Nephron (organoid): ENCODE results near the gene CHD9.

Experiments used
- H3K27ac Mint-ChIP-seq, 3 experiments: 2 replicates each; pipeline ENCODE4 v1.8.0; 2020; ENCODE audit warnings: mixed read lengths in 3 of 3, mild to moderate bottlenecking in 2 of 3, moderate library complexity in 1 of 3
- H3K27me3 Mint-ChIP-seq: 2 replicates; pipeline ENCODE4 v1.8.0; 2021; ENCODE audit warnings: low read depth, mild to moderate bottlenecking, moderate library complexity, mixed read lengths
- H3K36me3 Mint-ChIP-seq: 2 replicates; pipeline ENCODE4 v1.8.0; 2020; ENCODE audit warnings: low read depth, mixed read lengths
- H3K4me1 Mint-ChIP-seq: 2 replicates; pipeline ENCODE4 v1.8.0; 2020; ENCODE audit warnings: mixed read lengths
- H3K4me3 Mint-ChIP-seq, 3 experiments: 2 replicates each; pipeline ENCODE4 v1.8.0; 2020; ENCODE audit warnings: mild to moderate bottlenecking in 3 of 3, mixed read lengths in 3 of 3, moderate library complexity in 2 of 3
- H3K9me3 Mint-ChIP-seq: 2 replicates; pipeline ENCODE4 v1.8.0; 2020; ENCODE audit warnings: mixed read lengths
- TF ChIP-seq, protein P1 (sequence below), 3 experiments: fragments of 200-600 bp; sonication (generic); IDR thresholded peaks; one replicate each; pipeline ENCODE4 v1.5.0; 2021; ENCODE audit warnings: antibody characterized with exemption in 3 of 3; ENCODE audit not compliant: unreplicated experiment in 3 of 3

CHD9 gene

DNA sequence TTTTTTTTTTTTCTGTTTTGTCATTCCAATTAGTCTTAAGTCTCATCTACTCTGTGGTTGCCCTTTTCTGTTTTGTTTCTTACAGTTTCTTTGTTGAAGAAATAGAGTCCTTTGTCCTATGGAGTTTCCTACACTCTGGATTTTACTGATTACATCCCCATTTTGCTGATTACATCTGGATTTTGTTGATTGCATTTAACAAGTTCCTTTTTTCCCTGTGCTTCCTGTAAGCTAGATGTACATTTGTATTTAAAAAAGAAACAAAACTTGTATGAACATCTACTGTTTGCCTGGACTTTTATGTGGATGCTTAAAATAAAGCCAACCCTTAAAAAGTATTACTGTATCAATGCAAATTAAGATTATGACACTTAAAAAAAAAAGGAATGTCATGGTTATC is 147.6 kb downstream of the CHD9 start:
- TF ChIP-seq, protein P1, sequence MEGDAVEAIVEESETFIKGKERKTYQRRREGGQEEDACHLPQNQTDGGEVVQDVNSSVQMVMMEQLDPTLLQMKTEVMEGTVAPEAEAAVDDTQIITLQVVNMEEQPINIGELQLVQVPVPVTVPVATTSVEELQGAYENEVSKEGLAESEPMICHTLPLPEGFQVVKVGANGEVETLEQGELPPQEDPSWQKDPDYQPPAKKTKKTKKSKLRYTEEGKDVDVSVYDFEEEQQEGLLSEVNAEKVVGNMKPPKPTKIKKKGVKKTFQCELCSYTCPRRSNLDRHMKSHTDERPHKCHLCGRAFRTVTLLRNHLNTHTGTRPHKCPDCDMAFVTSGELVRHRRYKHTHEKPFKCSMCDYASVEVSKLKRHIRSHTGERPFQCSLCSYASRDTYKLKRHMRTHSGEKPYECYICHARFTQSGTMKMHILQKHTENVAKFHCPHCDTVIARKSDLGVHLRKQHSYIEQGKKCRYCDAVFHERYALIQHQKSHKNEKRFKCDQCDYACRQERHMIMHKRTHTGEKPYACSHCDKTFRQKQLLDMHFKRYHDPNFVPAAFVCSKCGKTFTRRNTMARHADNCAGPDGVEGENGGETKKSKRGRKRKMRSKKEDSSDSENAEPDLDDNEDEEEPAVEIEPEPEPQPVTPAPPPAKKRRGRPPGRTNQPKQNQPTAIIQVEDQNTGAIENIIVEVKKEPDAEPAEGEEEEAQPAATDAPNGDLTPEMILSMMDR (IDR thresholded peaks at IDR 0.05; ENCODE audit: unreplicated experiment in 3 of 3), result no peak
- no peaks in the 10 kb centered on the region for H3K27me3 Mint-ChIP-seq
- peaks cover 9% of the 10 kb centered on the region for H3K9me3 Mint-ChIP-seq
- no peak overlapping the region for H3K27ac Mint-ChIP-seq
- peaks cover 23% of the 10 kb centered on the region for H3K36me3 Mint-ChIP-seq
- H3K4me1 Mint-ChIP-seq, result peaks cover 17% of the 10 kb centered on the region
- H3K4me3 Mint-ChIP-seq, result no peak overlapping the region

DNA sequence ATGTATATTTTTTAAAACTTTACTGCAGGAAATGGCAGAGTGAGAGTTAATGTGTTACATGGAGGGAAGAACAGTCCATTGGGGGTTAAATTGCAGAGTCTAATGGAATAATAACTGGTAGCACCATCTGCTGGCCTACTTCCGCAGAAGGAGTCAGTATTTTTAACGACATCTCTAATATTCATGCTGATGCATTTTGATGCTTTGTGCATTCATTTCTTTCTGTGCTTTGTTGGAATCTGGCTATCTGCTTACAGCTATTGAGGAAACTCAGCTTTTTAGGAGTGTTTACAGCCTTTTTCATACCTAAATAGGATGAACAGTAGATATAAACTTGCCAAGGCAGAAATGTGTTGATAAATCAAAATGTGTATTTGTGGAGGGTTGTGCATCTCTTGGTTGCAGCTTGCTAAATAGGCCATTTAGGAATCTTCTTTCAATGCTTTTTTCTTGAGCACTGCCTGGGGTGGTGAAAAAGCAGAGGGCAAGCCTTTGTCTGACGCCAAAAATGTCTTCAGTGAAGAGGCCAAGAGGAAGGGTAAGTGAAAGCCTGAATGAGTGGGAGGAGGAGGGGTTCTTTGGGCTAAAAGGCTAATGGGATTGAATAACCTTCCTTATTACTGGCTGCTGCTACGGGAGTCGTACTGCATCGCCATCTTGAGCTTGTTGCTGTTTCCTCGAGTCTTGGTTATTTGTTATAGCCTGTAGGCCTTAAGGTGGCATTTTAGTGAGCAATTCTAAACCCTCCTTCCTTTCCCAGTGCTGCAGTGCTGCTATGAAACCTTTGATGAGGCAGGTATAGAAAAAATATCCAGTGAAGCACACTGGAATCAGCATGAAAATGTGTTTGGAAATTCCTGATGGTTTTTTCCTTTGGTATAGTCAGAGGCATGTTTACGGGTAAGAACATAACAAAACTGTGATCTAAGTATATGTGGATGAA is 153.3 kb downstream of the CHD9 start:
- H3K27ac Mint-ChIP-seq, result peak overlapping the region; percentile 98 to 99 (median 99)
- TF ChIP-seq, protein P1 (IDR thresholded peaks at IDR 0.05; ENCODE audit: unreplicated experiment in 3 of 3), result peak; percentile 52 to 71 (median 67)
- peaks cover 27% of the 10 kb centered on the region for H3K36me3 Mint-ChIP-seq
- peaks cover 45% of the 10 kb centered on the region for H3K4me1 Mint-ChIP-seq
- H3K27me3 Mint-ChIP-seq, result no peaks in the 10 kb centered on the region
- H3K4me3 Mint-ChIP-seq, result peak overlapping the region; percentile 85 to 98 (median 91)
- H3K9me3 Mint-ChIP-seq, result peaks cover 4% of the 10 kb centered on the region

GRCh38 chr16:53209429-53209828 is 154.6 kb downstream of the CHD9 start:
- peak overlapping the region; percentile 85 to 98 (median 91) for H3K4me3 Mint-ChIP-seq
- peaks cover 54% of the 10 kb centered on the region for H3K4me1 Mint-ChIP-seq
- TF ChIP-seq, protein P1 (IDR thresholded peaks at IDR 0.05; ENCODE audit: unreplicated experiment in 3 of 3), result no peak
- H3K9me3 Mint-ChIP-seq, result no peaks in the 10 kb centered on the region
- H3K36me3 Mint-ChIP-seq, result peaks cover 27% of the 10 kb centered on the region
- H3K27me3 Mint-ChIP-seq, result no peaks in the 10 kb centered on the region
- H3K27ac Mint-ChIP-seq, result peak overlapping the region; percentile 98 to 99 (median 99)

DNA sequence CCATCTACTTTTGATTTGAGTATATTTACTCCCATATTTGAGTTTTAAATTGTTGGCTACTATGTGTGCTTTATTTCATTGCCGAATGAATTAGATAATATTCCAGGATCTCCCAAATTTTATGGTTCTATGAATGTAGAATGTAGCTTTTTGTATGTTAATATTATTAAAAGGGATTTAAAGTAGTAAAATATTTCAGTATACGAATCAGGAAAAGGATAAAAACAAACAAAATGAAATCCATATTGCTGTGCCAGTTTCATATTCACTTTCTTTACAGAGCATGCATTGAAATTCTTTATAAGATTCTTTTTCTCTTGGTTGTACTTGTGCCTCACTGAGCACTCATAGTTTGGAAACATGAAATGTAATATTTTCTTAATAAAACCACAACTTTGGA is 155.1 kb downstream of the CHD9 start:
- TF ChIP-seq, protein P1 (IDR thresholded peaks at IDR 0.05; ENCODE audit: unreplicated experiment in 3 of 3), result no peak
- peaks cover 30% of the 10 kb centered on the region for H3K36me3 Mint-ChIP-seq
- no peaks in the 10 kb centered on the region for H3K9me3 Mint-ChIP-seq
- peak overlapping the region; percentile 85 to 98 (median 91) for H3K4me3 Mint-ChIP-seq
- no peaks in the 10 kb centered on the region for H3K27me3 Mint-ChIP-seq
- H3K4me1 Mint-ChIP-seq, result peaks cover 54% of the 10 kb centered on the region
- peak overlapping the region; percentile 98 to 99 (median 99) for H3K27ac Mint-ChIP-seq

- no peaks in the 10 kb centered on the region for H3K27me3 Mint-ChIP-seq
- peak overlapping the region; percentile 10 to 16 (median 15) for H3K27ac Mint-ChIP-seq
- H3K9me3 Mint-ChIP-seq, result no peaks in the 10 kb centered on the region
- TF ChIP-seq, protein P1 (IDR thresholded peaks at IDR 0.05; ENCODE audit: unreplicated experiment in 3 of 3), result no peak
- peaks cover 52% of the 10 kb centered on the region for H3K4me1 Mint-ChIP-seq
- peaks cover 37% of the 10 kb centered on the region for H3K36me3 Mint-ChIP-seq
- H3K4me3 Mint-ChIP-seq, result peak overlapping the region; percentile 80
Measured at GRCh38 chr16:53211253-53211652, 156.5 kb downstream of the CHD9 start.
